Esophagus muscularis mucosa (tissue), 4 donors: ENCODE measurements around the gene PMM2. TPM values are rescaled to one million over a fixed set of nuclear protein-coding genes. Genes with fewer than 3 reads are reported as not detected.

Source experiments
- DNase-seq: peaks from one replicate; pipeline ENCODE4 v3.0.0-alpha.2; 2017; ENCODE audit errors: extremely low spot score
- H3K27ac ChIP-seq, 4 donors: fragments of 200-600 bp; sonication (generic); replicated peaks in 1 of 4; 1 replicate in 3 of 4; 2 replicates in 1 of 4; pipeline ENCODE4 v1.5.1; 2016 to 2019; ENCODE audit warnings: mild to moderate bottlenecking in 1 of 4
- H3K27me3 ChIP-seq, 4 donors: fragments of 200-600 bp; sonication (generic); one replicate each; pipeline versions ENCODE4 v1.5.1 to v1.6.0; 2016 to 2019
- H3K36me3 ChIP-seq, 4 donors: fragments of 200-600 bp; sonication (generic); one replicate each; pipeline ENCODE4 v1.5.1; 2016 to 2019
- H3K4me1 ChIP-seq, 4 donors: fragments of 200-600 bp; sonication (generic); one replicate each; pipeline ENCODE4 v1.5.1; 2016 to 2019
- H3K4me3 ChIP-seq, 4 donors: fragments of 200-600 bp; sonication (generic); 1 replicate in 2 of 4; 2 replicates in 2 of 4; pipeline ENCODE4 v1.5.1; 2016 to 2019; ENCODE audit warnings: mild to moderate bottlenecking in 4 of 4, moderate library complexity in 1 of 4
- H3K9me3 ChIP-seq, 4 donors: fragments of 200-600 bp; sonication (generic); 1 replicate in 3 of 4; 2 replicates in 1 of 4; pipeline ENCODE4 v1.5.1; 2016 to 2019
- CTCF ChIP-seq, 3 experiments: fragments of 200-600 bp in 2 of 3; fragments of 450-650 bp in 1 of 3; sonication (generic) in 2 of 3; IDR thresholded peaks; one replicate each; pipeline ENCODE4 v1.5.1; 2017 to 2019; ENCODE audit warnings: antibody characterized with exemption in 3 of 3, mild to moderate bottlenecking in 2 of 3, moderate library complexity in 1 of 3
- EP300 ChIP-seq: sonication (generic); formaldehyde crosslinking; IDR thresholded peaks from one replicate; pipeline ENCODE4 v1.6.1; 2017; ENCODE audit warnings: antibody characterized with exemption
- POLR2A ChIP-seq: fragments of 450-650 bp; IDR thresholded peaks from one replicate; pipeline ENCODE4 v1.6.1; 2017; ENCODE audit warnings: antibody characterized with exemption, moderate library complexity, mild to moderate bottlenecking, low read depth
- POLR2AphosphoS5 ChIP-seq, 2 donors: sonication (generic); formaldehyde crosslinking; IDR thresholded peaks; one replicate each; pipeline ENCODE4 v1.6.1; 2017; ENCODE audit warnings: antibody characterized with exemption in 2 of 2
- WGBS: methylation state at CpG from one replicate; pipeline ENCODE4 v1.1.5; 2018; 5-methylcytosine and 5-hydroxymethylcytosine counted together
- intact Hi-C: fragments of 100-400 bp; cut with DNase I; formaldehyde crosslinking; loops from one replicate; pipeline ENCODE4 v1.15.1; 2023
- total RNA-seq, 4 donors: library from RNA; depleted of rRNA; stranded (reverse); fragments of >200 nt; gene quantifications; one replicate each; pipeline versions ENCODE4 v1.1.0 to v1.2.1, GENCODE V29; 2016

The PMM2 gene
- total RNA-seq, 4 donors from 2014 or later = 19.6 to 34.3 (median 23.5) TPM

DNA sequence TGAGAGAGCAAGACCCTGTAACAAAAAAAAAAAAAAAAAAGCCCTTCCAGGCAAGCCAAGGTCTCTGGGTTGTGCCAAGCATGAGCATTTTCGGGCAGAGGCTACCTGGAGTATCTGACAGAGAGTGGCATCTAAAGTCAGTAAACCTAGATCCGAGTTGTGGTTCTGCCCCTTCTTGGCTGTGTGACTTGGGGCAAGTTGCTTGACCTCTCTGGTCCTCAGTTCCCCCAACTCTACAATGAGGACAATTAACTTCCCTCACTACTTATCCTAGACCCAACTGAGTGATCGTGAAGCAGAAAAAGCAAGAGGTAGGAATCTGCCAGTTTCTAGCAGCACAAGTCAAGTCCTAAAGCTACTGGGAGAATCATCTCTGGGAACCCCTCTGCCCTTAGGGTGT lies 34.6 kb upstream of the PMM2 start:
- no peak overlapping the region for H3K27ac ChIP-seq
- 90% methylated on average over 3 of the region's 3 CpGs for WGBS
- no peaks in the 10 kb centered on the region for H3K9me3 ChIP-seq
- no peak overlapping the region for H3K4me3 ChIP-seq
- H3K27me3 ChIP-seq = no peaks in the 10 kb centered on the region
- TF ChIP-seq EP300 = no peak
- H3K4me1 ChIP-seq = no peaks in the 10 kb centered on the region
- intact Hi-C loops = no loop called here
- H3K36me3 ChIP-seq = peaks cover 3 to 62% (median 15%) of the 10 kb centered on the region in 4 donors
- DNase-seq = no peak

- intact Hi-C loops = no loop called here
- no peaks in the 10 kb centered on the region for H3K4me1 ChIP-seq
- H3K4me3 ChIP-seq = no peak overlapping the region
- H3K27me3 ChIP-seq = no peaks in the 10 kb centered on the region
- no peaks in the 10 kb centered on the region for H3K9me3 ChIP-seq
- 61% methylated on average over 10 of the region's 10 CpGs for WGBS
- TF ChIP-seq CTCF (IDR thresholded peaks at IDR 0.05) = no peak
- no peak for TF ChIP-seq POLR2AphosphoS5 (IDR thresholded peaks at IDR 0.05)
- TF ChIP-seq EP300 = no peak
- no peak for TF ChIP-seq POLR2A
- H3K36me3 ChIP-seq = peaks cover 4 to 65% (median 19%) of the 10 kb centered on the region in 4 donors
- DNase-seq = no peak
- H3K27ac ChIP-seq = no peak overlapping the region
These were observed 33.7 kb upstream of the PMM2 start for GRCh38 chr16:8763899-8764298.

DNA sequence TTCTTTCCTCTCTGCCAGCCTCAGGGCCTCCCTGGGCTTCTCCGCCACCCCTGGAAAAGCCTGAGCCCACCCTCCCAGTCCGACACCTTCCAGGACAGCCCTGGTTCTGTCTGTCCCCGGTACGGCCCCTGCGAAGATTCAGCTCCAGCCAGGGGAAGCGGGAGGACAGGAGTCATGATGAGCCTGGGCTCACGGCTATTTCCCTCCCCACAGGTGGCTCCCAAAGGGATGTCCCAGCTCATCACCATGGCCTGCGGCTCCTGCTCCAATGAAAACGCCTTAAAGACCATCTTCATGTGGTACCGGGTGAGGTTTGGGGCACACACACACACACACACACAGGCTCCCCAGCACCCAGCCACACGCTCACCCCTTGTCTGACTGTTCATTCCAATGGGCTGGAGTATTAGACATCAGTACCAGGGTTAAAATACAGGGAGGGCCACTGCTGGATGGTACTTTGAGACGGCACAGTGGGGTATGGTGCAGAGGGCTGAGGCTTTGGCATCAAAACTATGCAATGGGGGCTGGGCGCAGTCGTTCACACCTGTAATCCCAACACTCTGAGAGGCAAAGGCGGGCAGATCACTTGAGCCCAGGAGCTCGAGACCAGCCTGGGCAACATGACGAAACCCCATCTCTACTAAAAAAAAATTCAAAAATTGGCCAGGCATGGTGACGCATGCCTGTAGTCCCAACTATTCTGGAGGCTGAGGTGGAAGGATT lies 33.0 kb upstream of the PMM2 start:
- intact Hi-C loops = no loop called here
- no peaks in the 10 kb centered on the region for H3K4me1 ChIP-seq
- H3K36me3 ChIP-seq = peaks cover 8 to 67% (median 20%) of the 10 kb centered on the region in 4 donors
- no peaks in the 10 kb centered on the region for H3K9me3 ChIP-seq
- WGBS = 95% methylated on average over 9 of the region's 18 CpGs
- TF ChIP-seq POLR2AphosphoS5 (IDR thresholded peaks at IDR 0.05) (no peak), CTCF (IDR thresholded peaks at IDR 0.05) (no peak), EP300 (no peak), POLR2A (no peak)
- no peak overlapping the region for H3K4me3 ChIP-seq
- no peaks in the 10 kb centered on the region for H3K27me3 ChIP-seq
- DNase-seq = no peak
- H3K27ac ChIP-seq = no peak overlapping the region

DNA sequence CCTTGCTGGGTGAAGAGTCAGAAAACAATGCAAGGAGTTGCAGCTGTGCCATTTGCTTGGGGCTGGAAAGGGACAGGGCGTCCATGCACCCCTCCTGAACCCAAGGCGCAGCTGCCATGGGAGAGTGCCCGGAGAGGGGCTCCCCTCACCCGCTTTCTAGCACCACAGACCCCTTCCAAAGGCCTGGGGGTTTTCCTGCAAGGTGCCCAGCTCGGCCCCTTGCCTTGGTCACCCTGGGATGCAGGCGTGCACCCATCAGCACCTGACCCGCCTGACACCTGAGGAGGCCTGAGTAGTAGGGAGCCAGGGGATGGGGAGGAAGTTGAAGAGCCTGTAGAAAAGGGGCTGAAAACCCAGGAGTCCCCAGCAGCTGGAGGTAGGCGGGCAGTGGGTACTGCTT lies 30.5 kb upstream of the PMM2 start:
- Histone ChIP-seq H3K9me3 (no peaks in the 10 kb centered on the region), H3K27ac (no peak overlapping the region), H3K27me3 (no peaks in the 10 kb centered on the region), H3K4me3 (no peak overlapping the region), H3K36me3 (peaks cover 8 to 66% (median 20%) of the 10 kb centered on the region in 4 donors), H3K4me1 (no peaks in the 10 kb centered on the region)
- intact Hi-C loops = no loop called here
- TF ChIP-seq CTCF (IDR thresholded peaks at IDR 0.05) = no peak
- no peak for TF ChIP-seq POLR2AphosphoS5 (IDR thresholded peaks at IDR 0.05)
- TF ChIP-seq POLR2A = no peak
- no peak for TF ChIP-seq EP300
- no peak for DNase-seq
- 94% methylated on average over 8 of the region's 8 CpGs for WGBS

- no peak overlapping the region for H3K4me3 ChIP-seq
- no peak overlapping the region for H3K27ac ChIP-seq
- H3K9me3 ChIP-seq = no peaks in the 10 kb centered on the region
- H3K36me3 ChIP-seq = peaks cover 12 to 77% (median 25%) of the 10 kb centered on the region in 4 donors
- no peak for TF ChIP-seq CTCF (IDR thresholded peaks at IDR 0.05)
- TF ChIP-seq POLR2A = no peak
- no peak for TF ChIP-seq POLR2AphosphoS5 (IDR thresholded peaks at IDR 0.05)
- TF ChIP-seq EP300 = no peak
- WGBS = 92% methylated on average over 12 of the region's 12 CpGs
- no peak for DNase-seq
- intact Hi-C loops = no loop called here
- no peaks in the 10 kb centered on the region for H3K4me1 ChIP-seq
- no peaks in the 10 kb centered on the region for H3K27me3 ChIP-seq
These were observed 29.4 kb upstream of the PMM2 start for GRCh38 chr16:8768283-8768682.
